Adrenal gland (tissue), 12 donors: ENCODE data around the gene APOL1. TPM values are rescaled to one million over a fixed set of nuclear protein-coding genes. Genes with fewer than 3 reads are reported as not detected.
A peak's percentile ranks its signal among the peaks of the same experiment; 100 is the strongest.
"Not testable (repeated sequence)": the region's sequence is repeated elsewhere in the genome, so short reads cannot be mapped to it uniquely, and the experiment has no call there.

Source experiments
- DNase-seq, 7 donors: peaks; one replicate each; pipeline ENCODE4 v3.0.0-alpha.2; 2019 to 2020
- H3K27ac ChIP-seq, 5 donors: fragments of 200-600 bp; sonication (generic) in 4 of 5; 1 replicate in 3 of 5; 2 replicates in 2 of 5; pipeline versions ENCODE4 v1.5.1 to v1.8.0; 2016 to 2020; ENCODE audit warnings: mild to moderate bottlenecking in 1 of 5
- H3K27me3 ChIP-seq: fragments of 200-600 bp; 2 replicates; pipeline ENCODE4 v1.8.0; 2021
- H3K36me3 ChIP-seq, 2 donors: fragments of 200-600 bp; replicated peaks in 1 of 2; 1 replicate in 1 of 2; 2 replicates in 1 of 2; pipeline versions ENCODE4 v1.5.1 to v1.8.0; 2018 to 2022
- H3K4me1 ChIP-seq, 2 donors: fragments of 200-600 bp; replicated peaks in 1 of 2; 1 replicate in 1 of 2; 2 replicates in 1 of 2; pipeline versions ENCODE4 v1.5.1 to v1.8.0; 2018 to 2021
- H3K4me3 ChIP-seq, 4 donors: fragments of 200-600 bp; sonication (generic) in 3 of 4; one replicate each; pipeline ENCODE4 v1.5.1; 2016 to 2018
- H3K9me3 ChIP-seq, 3 donors: fragments of 200-600 bp; sonication (generic) in 1 of 3; replicated peaks in 1 of 3; 1 replicate in 2 of 3; 2 replicates in 1 of 3; pipeline versions ENCODE4 v1.5.1 to v1.8.0; 2016 to 2021
- POLR2A ChIP-seq, 2 donors: fragments of 450-650 bp; IDR thresholded peaks; one replicate each; pipeline ENCODE4 v1.6.1; 2017; ENCODE audit warnings: antibody characterized with exemption in 2 of 2, mild to moderate bottlenecking in 2 of 2, moderate library complexity in 1 of 2
- WGBS, 4 donors: extraction: QIAGEN DNeasy Blood & Tissue Kit in 2 of 4; methylation state at CpG; one replicate each; pipeline versions ENCODE4 v1.1.5 to v1.1.7; 2013 to 2017; 5-methylcytosine and 5-hydroxymethylcytosine counted together
- intact Hi-C, 2 donors: fragments of 100-400 bp; cut with DNase I; formaldehyde crosslinking; loops; one replicate each; pipeline versions ENCODE4 v1.14.1 to v1.15.0; 2022 to 2023
- polyA plus RNA-seq, 3 donors: library from polyadenylated mRNA; stranded (reverse); fragments of 200-250 nt in 2 of 3; fragments of 350-450 nt in 1 of 3; fragmentation: Illumina TruSeq in 1 of 3; extraction: RNeasy Lipid Tissue Mini Kit (QIAGEN cat#74804) in 1 of 3; gene quantifications; one replicate each; pipeline ENCODE4 v1.2.3, GENCODE V29; 2013 to 2014
- total RNA-seq, 9 donors: library from RNA; depleted of rRNA in 4 of 9; stranded (reverse); fragments of >200 nt in 4 of 9; fragments of 120-200 nt in 1 of 9; fragmentation: NEBNext Ultra II Directional in 1 of 9; extraction: Animal tissue kit (Norgen Biotek cat#: 25700) in 1 of 9; gene quantifications; one replicate each; pipeline versions ENCODE4 v1.1.0 to v1.2.4, GENCODE V29; 2013 to 2023
- TF ChIP-seq, protein P1 (sequence below), 6 experiments: fragments of 450-650 bp in 4 of 6; fragments of 200-600 bp in 2 of 6; sonication (generic) in 1 of 6; IDR thresholded peaks; 1 replicate in 5 of 6; 2 replicates in 1 of 6; pipeline versions ENCODE4 v1.5.1 to v1.8.0; 2016 to 2021; ENCODE audit warnings: antibody characterized with exemption in 6 of 6, mild to moderate bottlenecking in 2 of 6, moderate library complexity in 1 of 6
- donor health status: healthy with polysubstance abuse.
- donor health status: Bipolar disorder and iron deficiency.
- donor health status: DM: yes; HTN: yes; CAD: no.
- donor health status: DM: no; HTN: no; CAD: no.
- donor health status: DM: no; HTN: no; CAD: no.
- donor health status: DM: yes; HTN: yes; CAD: no.

APOL1 gene
- total and polyA plus RNA-seq, 12 donors, result 2.1 to 39.0 (median 25.5) TPM

GRCh38 chr22:36227396-36227795 lies 25.5 kb upstream of the APOL1 start:
- Histone ChIP-seq H3K9me3 (no peaks in the 10 kb centered on the region), H3K27me3 (no peaks in the 10 kb centered on the region), H3K36me3 (peaks cover 0 to 51% of the 10 kb centered on the region in 2 donors), H3K27ac (no peak overlapping the region), H3K4me3 (no peak overlapping the region), H3K4me1 (no peaks in the 10 kb centered on the region)
- intact Hi-C loops, result no loop called here
- WGBS, 4 donors, result 94 to 96% (median 95%) methylated on average over 7 to 9 of the region's 9 CpGs
- no peak for DNase-seq
- TF ChIP-seq POLR2A (IDR thresholded peaks at IDR 0.05), result no peak
- TF ChIP-seq, protein P1, sequence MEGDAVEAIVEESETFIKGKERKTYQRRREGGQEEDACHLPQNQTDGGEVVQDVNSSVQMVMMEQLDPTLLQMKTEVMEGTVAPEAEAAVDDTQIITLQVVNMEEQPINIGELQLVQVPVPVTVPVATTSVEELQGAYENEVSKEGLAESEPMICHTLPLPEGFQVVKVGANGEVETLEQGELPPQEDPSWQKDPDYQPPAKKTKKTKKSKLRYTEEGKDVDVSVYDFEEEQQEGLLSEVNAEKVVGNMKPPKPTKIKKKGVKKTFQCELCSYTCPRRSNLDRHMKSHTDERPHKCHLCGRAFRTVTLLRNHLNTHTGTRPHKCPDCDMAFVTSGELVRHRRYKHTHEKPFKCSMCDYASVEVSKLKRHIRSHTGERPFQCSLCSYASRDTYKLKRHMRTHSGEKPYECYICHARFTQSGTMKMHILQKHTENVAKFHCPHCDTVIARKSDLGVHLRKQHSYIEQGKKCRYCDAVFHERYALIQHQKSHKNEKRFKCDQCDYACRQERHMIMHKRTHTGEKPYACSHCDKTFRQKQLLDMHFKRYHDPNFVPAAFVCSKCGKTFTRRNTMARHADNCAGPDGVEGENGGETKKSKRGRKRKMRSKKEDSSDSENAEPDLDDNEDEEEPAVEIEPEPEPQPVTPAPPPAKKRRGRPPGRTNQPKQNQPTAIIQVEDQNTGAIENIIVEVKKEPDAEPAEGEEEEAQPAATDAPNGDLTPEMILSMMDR (IDR thresholded peaks at IDR 0.05), result no peak

- H3K36me3 ChIP-seq, result peaks cover 0 to 55% of the 10 kb centered on the region in 2 donors
- H3K9me3 ChIP-seq, result no peaks in the 10 kb centered on the region
- H3K27ac ChIP-seq, result no peak overlapping the region
- intact Hi-C loops, result no loop called here
- no peaks in the 10 kb centered on the region for H3K4me1 ChIP-seq
- no peak overlapping the region for H3K4me3 ChIP-seq
- WGBS, 4 donors, result 88 to 94% (median 92%) methylated on average over 8 of the region's 8 CpGs
- peak in 1 of 7 donors; percentile 43 for DNase-seq
- TF ChIP-seq POLR2A (IDR thresholded peaks at IDR 0.05), result no peak
- TF ChIP-seq, protein P1 (IDR thresholded peaks at IDR 0.05), result no peak
- H3K27me3 ChIP-seq, result no peaks in the 10 kb centered on the region
Measured at GRCh38 chr22:36227806-36228205, 25.1 kb upstream of the APOL1 start.

DNA sequence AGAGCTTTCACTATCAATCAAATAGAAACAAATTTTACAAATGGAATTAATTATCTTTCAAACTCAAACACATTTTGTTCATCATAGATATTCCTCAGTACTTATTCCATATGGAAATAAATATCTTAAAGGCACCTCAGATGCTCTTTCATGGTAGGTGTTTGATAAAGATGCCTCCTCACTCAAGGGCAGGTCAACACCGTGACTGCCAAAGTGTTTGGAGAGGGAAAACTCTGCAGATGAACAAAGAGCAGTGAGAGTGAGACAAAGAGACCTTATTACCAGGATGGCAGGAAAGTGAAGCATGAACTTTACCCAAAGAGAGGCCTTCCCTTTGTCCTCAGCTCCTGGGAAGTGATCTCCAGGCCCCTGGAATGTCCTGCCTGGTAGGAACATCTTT lies 24.6 kb upstream of the APOL1 start:
- H3K27ac ChIP-seq, H3K4me3 ChIP-seq, intact Hi-C loops, DNase-seq, H3K27me3 ChIP-seq, H3K9me3 ChIP-seq, H3K4me1 ChIP-seq: not testable (repeated sequence)
- 87 to 100% (median 97%) methylated on average over 1 of the region's 1 CpG for WGBS, 4 donors
- H3K36me3 ChIP-seq, result peaks cover 0 to 61% of the 10 kb centered on the region in 2 donors

DNA sequence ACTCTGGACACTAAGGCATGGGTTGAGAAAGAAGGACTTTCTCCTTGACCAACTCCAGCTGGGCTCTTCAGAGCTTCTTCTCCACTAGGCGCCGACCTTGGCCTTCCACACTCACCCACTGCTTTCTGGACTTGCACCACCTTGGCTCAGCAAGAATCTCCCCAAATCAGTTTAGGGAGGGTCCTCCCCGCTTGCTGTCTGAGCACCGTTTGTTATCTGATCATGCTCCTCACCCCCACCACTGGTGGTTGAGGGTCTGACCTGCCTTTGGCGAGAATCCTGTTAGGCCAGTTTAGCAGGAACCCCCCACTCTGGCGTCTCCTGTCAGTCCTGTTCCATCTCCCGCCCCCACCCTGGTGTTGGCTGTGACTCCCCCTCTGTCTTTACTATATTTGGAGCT lies 24.0 kb upstream of the APOL1 start:
- intact Hi-C loops, result no loop called here
- peak in 1 of 7 donors; percentile 45 for DNase-seq
- H3K27ac ChIP-seq, result no peak overlapping the region
- TF ChIP-seq, protein P1 (IDR thresholded peaks at IDR 0.05), result no peak
- TF ChIP-seq POLR2A (IDR thresholded peaks at IDR 0.05), result no peak
- no peak overlapping the region for H3K4me3 ChIP-seq
- peaks cover 0 to 64% of the 10 kb centered on the region in 2 donors for H3K36me3 ChIP-seq
- no peaks in the 10 kb centered on the region for H3K27me3 ChIP-seq
- no peaks in the 10 kb centered on the region for H3K4me1 ChIP-seq
- 88 to 91% (median 89%) methylated on average over 7 of the region's 7 CpGs for WGBS, 4 donors
- H3K9me3 ChIP-seq, result no peaks in the 10 kb centered on the region

DNA sequence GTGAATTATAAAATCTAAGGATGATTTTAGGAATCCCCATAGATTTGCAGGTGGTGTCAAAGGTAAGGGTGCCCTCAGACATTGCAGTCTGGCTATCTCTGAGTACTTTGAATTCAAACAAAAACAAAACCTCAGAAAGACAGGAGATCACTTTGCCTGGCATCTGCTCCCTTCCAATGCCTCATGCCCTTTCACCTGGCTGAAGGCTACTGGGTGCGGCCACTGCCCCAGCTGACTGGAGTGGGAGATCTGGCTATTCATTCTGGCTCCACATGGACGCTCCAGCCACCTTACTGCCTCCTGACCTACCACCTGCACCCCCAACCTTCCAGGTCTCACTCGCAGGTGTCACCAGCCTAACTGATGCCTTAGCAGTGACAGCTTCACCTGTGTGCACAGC lies 23.3 kb upstream of the APOL1 start:
- H3K9me3 ChIP-seq, H3K4me1 ChIP-seq, H3K4me3 ChIP-seq, H3K27me3 ChIP-seq, DNase-seq, H3K27ac ChIP-seq: not testable (repeated sequence)
- intact Hi-C loops, result loop anchor here in 1 of 2 donors (5.0 kb wide), 1 partner anchor 48 kb away; no protein-coding TSS in a partner anchor
- H3K36me3 ChIP-seq, result peaks cover 0 to 64% of the 10 kb centered on the region in 2 donors
- WGBS, 4 donors, result 93 to 100% (median 95%) methylated on average over 2 to 3 of the region's 3 CpGs

DNA sequence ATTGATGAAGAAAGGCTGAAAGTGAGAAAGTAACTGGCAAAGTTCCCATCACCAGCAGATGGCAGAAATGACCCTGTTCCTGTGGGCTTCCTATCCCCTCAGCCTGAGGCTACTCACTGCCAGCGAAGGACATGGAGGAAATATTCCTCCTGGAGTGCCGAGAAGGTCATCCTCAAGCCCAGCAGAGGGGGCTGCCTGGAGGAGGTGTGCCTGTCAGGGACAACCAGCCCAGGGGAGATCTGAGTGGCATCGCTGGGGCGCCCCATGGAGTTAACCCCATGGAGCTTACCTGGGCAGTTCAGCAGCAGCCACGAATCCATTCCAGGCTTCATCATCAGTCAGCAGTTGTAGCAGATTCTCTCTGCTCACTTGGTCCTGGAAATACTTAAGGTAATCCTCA lies 21.9 kb upstream of the APOL1 start:
- H3K27ac ChIP-seq, result not testable (repeated sequence)
- WGBS, 4 donors, result 78 to 94% (median 86%) methylated on average over 3 to 5 of the region's 5 CpGs

More for the DNA sequence above, 21.9 kb upstream of the APOL1 start:
- not testable (repeated sequence) for H3K4me3 ChIP-seq, H3K9me3 ChIP-seq, H3K27me3 ChIP-seq, H3K4me1 ChIP-seq, DNase-seq
- intact Hi-C loops, result loop anchor here in 1 of 2 donors (5.0 kb wide), 1 partner anchor 46 kb away; no protein-coding TSS in a partner anchor
- H3K36me3 ChIP-seq, result peaks cover 0 to 64% of the 10 kb centered on the region in 2 donors
